ENCODE measurements around the gene PRKCQ.

DNA sequence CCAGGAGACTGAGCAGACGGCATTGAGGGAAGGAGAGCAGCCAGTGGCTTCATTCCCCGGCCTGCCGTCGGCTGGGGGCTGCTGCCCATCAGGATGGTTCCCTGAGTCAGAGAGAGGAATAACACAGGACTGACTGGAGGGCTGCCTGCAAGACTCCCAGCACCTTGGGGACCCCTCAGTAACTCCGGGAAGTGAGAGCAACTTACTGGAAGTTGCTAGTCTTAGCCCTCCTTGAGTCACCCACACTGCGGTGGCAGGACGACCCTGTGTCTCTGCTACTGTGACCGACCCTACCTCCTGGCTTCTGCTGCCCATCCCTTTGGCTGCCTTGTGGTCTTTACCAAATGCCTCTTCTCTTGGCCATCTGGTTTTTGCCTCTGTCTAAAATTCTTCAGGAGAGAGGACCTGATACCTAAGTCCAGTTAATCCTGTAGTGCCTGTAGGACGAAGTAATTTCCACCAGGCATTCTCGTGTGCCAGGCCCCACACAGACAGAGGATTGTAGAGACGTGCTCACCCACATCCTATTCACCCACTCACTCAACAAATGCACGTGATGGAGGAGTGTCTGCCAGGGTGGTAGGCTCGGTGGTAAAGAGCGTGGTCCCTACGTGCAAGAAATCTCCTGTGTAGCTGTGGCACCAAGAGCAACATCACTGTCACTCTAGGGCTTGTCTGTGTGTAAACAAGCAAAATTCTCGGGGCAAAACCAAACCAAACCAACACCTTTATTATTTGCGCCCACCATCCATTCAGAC lies 156.5 kb downstream of the PRKCQ start:
- TF ChIP-seq POLR2A (IDR thresholded peaks at IDR 0.05; ENCODE audit: extremely low read depth, insufficient read length) = no peak
- no peak for TF ChIP-seq CTCF (IDR thresholded peaks at IDR 0.05; ENCODE audit: low read depth, low read length)
